Measurements from ENCODE around the gene ZBTB1.

Gene ZBTB1

GRCh38 chr14:64572386-64573104 lies 68.0 kb downstream of the ZBTB1 start:
- no peak for DNase-seq

GRCh38 chr14:64573109-64573508 lies 68.5 kb downstream of the ZBTB1 start:
- DNase-seq = no peak

Measured in RPMI8226 (cell line).